Measurements from ENCODE around the gene BPTF. TPM values are rescaled to one million over a fixed set of nuclear protein-coding genes. Genes with fewer than 3 reads are reported as not detected.

Gene BPTF
- total and polyA plus RNA-seq, 2 of the 13 experiments (the other 11 are each of a cell fraction or from before 2014, with no cell fraction given) = 43.5 to 66.1 TPM

GRCh38 chr17:67983383-67983688 lies 158.0 kb downstream of the BPTF start:
- Histone ChIP-seq H3K27me3 (ENCODE audit: control insufficient read depth in 1 of 2, insufficient read depth in 2 of 2, low read length in 2 of 2) (no peaks in the 10 kb centered on the region), H3K9me3 (ENCODE audit: low read length) (no peaks in the 10 kb centered on the region), H3K4me3 (replicated peaks in 1 of 3; ENCODE audit: insufficient read depth in 1 of 3, low read depth in 2 of 3, low read length in 3 of 3) (no peak overlapping the region), H3K79me2 (ENCODE audit: insufficient read depth, low read length) (no peaks in the 10 kb centered on the region), H3K27ac (ENCODE audit: extremely low read length, insufficient read depth, low read length) (no peak overlapping the region), H3K9ac (ENCODE audit: insufficient read depth, low read depth, low read length) (no peak overlapping the region), H3K4me1 (ENCODE audit: insufficient read depth, low read length) (peaks cover 7% of the 10 kb centered on the region; the same call in 1 of the 2 replicates), H2AFZ (ENCODE audit: low read length) (no peak overlapping the region), H3K36me3 (replicated peaks in 1 of 2; ENCODE audit: control insufficient read depth in 1 of 2, insufficient read depth in 2 of 2, low read length in 2 of 2) (peaks cover 0 to 3% of the 10 kb centered on the region in 2 experiments; a peak in 1 of 5 replicates), H3K4me2 (ENCODE audit: low read depth, low read length) (no peak overlapping the region), H4K20me1 (ENCODE audit: insufficient read depth, low read length) (no peaks in the 10 kb centered on the region)
- no peak for FAIRE-seq
- no peak for ATAC-seq
- WGBS (ENCODE audit: low lambda C conversion rate) = 97% methylated on average over 3 of the region's 3 CpGs
- CTCF ChIA-PET (ENCODE audit: low intra/inter-chr PET ratio, low total read pairs) = no interaction called here
- intact Hi-C loops (cut with micrococcal nuclease; ENCODE audit: unreplicated experiment) = no loop called here
- in situ Hi-C loops (cut with HindIII; ENCODE audit: extremely low pct_ligation_motif_present, low pct_unique_long_range_greater_than_20kb) = no loop called here
- POLR2A ChIA-PET = no interaction called here
- no TSS peak for BruUV-seq (replicated peaks)
- TF ChIP-seq ZFP37 (CRISPR knock-in tag; IDR thresholded peaks at IDR 0.05; ENCODE audit: borderline replicate concordance) (no peak), ATF7 (IDR thresholded peaks at IDR 0.05) (peak; percentile 80), ATF7 (CRISPR knock-in tag; IDR thresholded peaks at IDR 0.05) (no peak), ZNF414 (CRISPR knock-in tag; IDR thresholded peaks at IDR 0.05) (no peak), CREBL2 (CRISPR knock-in tag; IDR thresholded peaks at IDR 0.05; ENCODE audit: borderline replicate concordance) (no peak)
- DNase-seq (ENCODE audit: low spot score) = no peak

GRCh38 chr17:67990909-67991308 lies 165.6 kb downstream of the BPTF start:
- 95% methylated on average over 4 of the region's 4 CpGs for WGBS (ENCODE audit: low lambda C conversion rate)
- TF ChIP-seq ZNF713 (CRISPR knock-in tag; IDR thresholded peaks at IDR 0.05) (no peak), ZEB1 (IDR thresholded peaks at IDR 0.05; ENCODE audit: insufficient replicate concordance, low read depth) (no peak), PHF5A (CRISPR knock-in tag; IDR thresholded peaks at IDR 0.05; ENCODE audit: low read depth, unreplicated experiment) (no peak), SOX5 (CRISPR knock-in tag; IDR thresholded peaks at IDR 0.05; ENCODE audit: borderline replicate concordance) (no peak), GATA4 (IDR thresholded peaks at IDR 0.05; ENCODE audit: borderline replicate concordance, low read depth) (no peak), GMEB1 (CRISPR knock-in tag; IDR thresholded peaks at IDR 0.05; ENCODE audit: borderline replicate concordance) (no peak), NFKBIZ (CRISPR knock-in tag; IDR thresholded peaks at IDR 0.05) (no peak), RNF2 (conservative IDR thresholded peaks at IDR 0.05; ENCODE audit: low read depth) (no peak), CEBPZ (IDR thresholded peaks at IDR 0.05; ENCODE audit: low read length) (no peak), ZNF256 (CRISPR knock-in tag; conservative IDR thresholded peaks at IDR 0.05) (no peak)

More at GRCh38 chr17:67990909-67991308, 165.6 kb downstream of the BPTF start:
- Histone ChIP-seq H3K4me3 (replicated peaks in 1 of 3; ENCODE audit: insufficient read depth in 1 of 3, low read depth in 2 of 3, low read length in 3 of 3) (no peak overlapping the region), H3K79me2 (ENCODE audit: insufficient read depth, low read length) (no peaks in the 10 kb centered on the region), H4K20me1 (ENCODE audit: insufficient read depth, low read length) (no peaks in the 10 kb centered on the region), H3K9me3 (ENCODE audit: low read length) (no peaks in the 10 kb centered on the region), H3K27me3 (ENCODE audit: control insufficient read depth in 1 of 2, insufficient read depth in 2 of 2, low read length in 2 of 2) (peaks cover 0 to 6% of the 10 kb centered on the region in 2 experiments; a peak in 1 of 5 replicates), H3K9ac (ENCODE audit: insufficient read depth, low read depth, low read length) (no peak overlapping the region), H2AFZ (ENCODE audit: low read length) (no peak overlapping the region), H3K4me1 (ENCODE audit: insufficient read depth, low read length) (peaks cover 26% of the 10 kb centered on the region), H3K27ac (ENCODE audit: extremely low read length, insufficient read depth, low read length) (no peak overlapping the region), H3K4me2 (ENCODE audit: low read depth, low read length) (no peak overlapping the region), H3K36me3 (replicated peaks in 1 of 2; ENCODE audit: control insufficient read depth in 1 of 2, insufficient read depth in 2 of 2, low read length in 2 of 2) (no peaks in the 10 kb centered on the region)
- ATAC-seq = no peak
- POLR2A ChIA-PET = interaction anchor here (0.9 kb wide), 1 partner anchor 29 kb away, joined by 3 read pairs; no protein-coding TSS in a partner anchor
- BruUV-seq (replicated peaks) = no TSS peak
- no peak for FAIRE-seq
- in situ Hi-C loops (cut with HindIII; ENCODE audit: extremely low pct_ligation_motif_present, low pct_unique_long_range_greater_than_20kb) = no loop called here
- no peak for DNase-seq (ENCODE audit: low spot score)
- CTCF ChIA-PET (ENCODE audit: low intra/inter-chr PET ratio, low total read pairs) = no interaction called here
- intact Hi-C loops (cut with micrococcal nuclease; ENCODE audit: unreplicated experiment) = no loop called here

All from HepG2 (cell line).